Neuronal stem cell (in vitro differentiated cells): Measurements from ENCODE around the gene CYP26A1. TPM values are rescaled to one million over a fixed set of nuclear protein-coding genes. Genes with fewer than 3 reads are reported as not detected.

Experiments
- DNase-seq: peaks from one replicate; pipeline ENCODE4 v3.0.0-alpha.2; 2013; ENCODE audit warnings: low spot score
- H2AFZ ChIP-seq: one replicate; pipeline ENCODE4 v1.6.1; 2013; ENCODE audit warnings: mild to moderate bottlenecking, low read length, inconsistent platforms
- H2AK5ac ChIP-seq: 2 replicates; pipeline ENCODE4 v1.6.1; 2013; ENCODE audit warnings: low read depth, mild to moderate bottlenecking, inconsistent platforms, low read length, moderate library complexity, mixed read lengths
- H2BK120ac ChIP-seq: 2 replicates; pipeline ENCODE4 v1.6.1; 2013; ENCODE audit warnings: low read depth, mild to moderate bottlenecking, inconsistent platforms, low read length, moderate library complexity, mixed read lengths
- H2BK12ac ChIP-seq: one replicate; pipeline ENCODE4 v1.6.1; 2013; ENCODE audit warnings: low read length, inconsistent platforms
- H2BK15ac ChIP-seq: 2 replicates; pipeline ENCODE4 v1.6.1; 2013; ENCODE audit warnings: mild to moderate bottlenecking, low read length, inconsistent platforms, mixed read lengths
- H2BK5ac ChIP-seq: one replicate; pipeline ENCODE4 v1.6.1; 2013; ENCODE audit warnings: inconsistent platforms, mild to moderate bottlenecking, low read length, moderate library complexity
- H3K14ac ChIP-seq: one replicate; pipeline ENCODE4 v1.6.1; 2013; ENCODE audit warnings: low read length, inconsistent platforms
- H3K18ac ChIP-seq: 2 replicates; pipeline ENCODE4 v1.6.1; 2013; ENCODE audit warnings: low read length, inconsistent platforms
- H3K23ac ChIP-seq: 2 replicates; pipeline ENCODE4 v1.6.1; 2013; ENCODE audit warnings: low read depth, mild to moderate bottlenecking, mixed read lengths, low read length, inconsistent platforms; ENCODE audit not compliant: poor library complexity
- H3K27ac ChIP-seq: replicated peaks from 3 replicates; pipeline ENCODE4 v1.5.1; 2013; ENCODE audit warnings: low read length, inconsistent platforms
- H3K27me3 ChIP-seq, 3 experiments: 2 replicates each; pipeline ENCODE4 v1.6.1; 2013; ENCODE audit warnings: low read length in 3 of 3, mild to moderate bottlenecking in 2 of 3, inconsistent platforms in 1 of 3, low read depth in 1 of 3, mixed read lengths in 1 of 3, moderate library complexity in 1 of 3; ENCODE audit not compliant: control insufficient read depth in 3 of 3, insufficient read depth in 3 of 3
- H3K36me3 ChIP-seq, 2 donors: replicated peaks in 1 of 2; 2 replicates each; pipeline ENCODE4 v1.6.1; 2013; ENCODE audit warnings: low read length in 2 of 2; ENCODE audit not compliant: control insufficient read depth in 2 of 2, insufficient read depth in 2 of 2
- H3K4ac ChIP-seq: 2 replicates; pipeline ENCODE4 v1.6.1; 2013; ENCODE audit warnings: inconsistent platforms, mild to moderate bottlenecking, low read length, moderate library complexity
- H3K4me1 ChIP-seq, 2 donors: 1 replicate in 1 of 2; 2 replicates in 1 of 2; pipeline ENCODE4 v1.6.1; 2013; ENCODE audit warnings: low read length in 2 of 2, low read depth in 1 of 2; ENCODE audit not compliant: control insufficient read depth in 2 of 2, insufficient read depth in 1 of 2
- H3K4me2 ChIP-seq: one replicate; pipeline ENCODE4 v1.6.1; 2013; ENCODE audit warnings: mild to moderate bottlenecking, low read length, inconsistent platforms; ENCODE audit not compliant: insufficient read depth, poor library complexity, severe bottlenecking
- H3K4me3 ChIP-seq, 2 donors: 2 replicates each; pipeline ENCODE4 v1.5.1; 2013; ENCODE audit warnings: low read length in 2 of 2, mild to moderate bottlenecking in 2 of 2, inconsistent platforms in 1 of 2, moderate library complexity in 1 of 2
- H3K79me1 ChIP-seq: one replicate; pipeline ENCODE4 v1.6.1; 2013; ENCODE audit warnings: low read depth, mild to moderate bottlenecking, inconsistent platforms, low read length, moderate library complexity
- H3K9ac ChIP-seq: one replicate; pipeline ENCODE4 v1.6.1; 2013; ENCODE audit warnings: mild to moderate bottlenecking, low read depth, low read length, inconsistent platforms; ENCODE audit not compliant: poor library complexity
- H3K9me3 ChIP-seq, 2 donors: replicated peaks in 1 of 2; 2 replicates each; pipeline versions ENCODE3 to v1.6.1; 2013; ENCODE audit warnings: low read length in 2 of 2, mild to moderate bottlenecking in 2 of 2, inconsistent platforms in 1 of 2, low read depth in 1 of 2, mixed read lengths in 1 of 2, moderate library complexity in 1 of 2; ENCODE audit not compliant: control insufficient read depth in 2 of 2, insufficient read depth in 1 of 2
- H4K8ac ChIP-seq: one replicate; pipeline ENCODE4 v1.6.1; 2013; ENCODE audit warnings: low read depth, mild to moderate bottlenecking, inconsistent platforms, low read length, moderate library complexity
- H4K91ac ChIP-seq: one replicate; pipeline ENCODE4 v1.6.1; 2013; ENCODE audit warnings: low read length, low read depth, mild to moderate bottlenecking, inconsistent platforms; ENCODE audit not compliant: poor library complexity
- WGBS, 2 donors: extraction: QIAGEN DNeasy Blood & Tissue Kit; methylation state at CpG; one replicate each; pipeline ENCODE4 v1.1.7; 2013; ENCODE audit warnings: missing lambda C conversion rate in 2 of 2, mixed read lengths in 1 of 2; ENCODE audit not compliant: insufficient read length in 2 of 2, insufficient replicate concordance in 1 of 2; ENCODE audit errors: extremely low coverage in 2 of 2; 5-methylcytosine and 5-hydroxymethylcytosine counted together
- polyA plus RNA-seq, 2 experiments: library from polyadenylated mRNA; stranded (reverse); fragments of 200-250 nt; gene quantifications; one replicate each; pipeline ENCODE4 v1.2.3, GENCODE V29; 2013

CYP26A1 gene
- 0.03 TPM for polyA plus RNA-seq (2013, experiment 1 of 2)
- polyA plus RNA-seq (2013, experiment 2 of 2) = 0.03 TPM

GRCh38 chr10:93073539-93074146 lies at the start of gene CYP26A1:
TSS of gene CYP26A1 (plus strand) at chr10:93073893. CDS start at chr10:93073935, 42 bp downstream.
- H2BK12ac ChIP-seq = no peak within 1 kb of the TSS
- H3K36me3 ChIP-seq = no peaks in the 10 kb centered on the region
- peaks cover 58 to 96% (median 84%) of the 10 kb centered on the region in 3 experiments for H3K27me3 ChIP-seq

GRCh38 chr10:93026072-93026471 lies 47.6 kb upstream of the CYP26A1 start:
- H3K23ac ChIP-seq = no peak overlapping the region
- H3K4me1 ChIP-seq = no peaks in the 10 kb centered on the region
- no peak for DNase-seq
- no peaks in the 10 kb centered on the region for H3K27me3 ChIP-seq
- no peak overlapping the region for H3K14ac ChIP-seq
- H4K8ac ChIP-seq = no peak overlapping the region
- H2BK5ac ChIP-seq = no peak overlapping the region
- H3K9me3 ChIP-seq = peaks cover 0 to 15% of the 10 kb centered on the region in 2 donors
- no peak overlapping the region for H3K4me3 ChIP-seq
- H2AFZ ChIP-seq = no peak overlapping the region
- H2BK120ac ChIP-seq = no peak overlapping the region
- WGBS, 2 donors = no CpG with 5 or more reads among the region's 2 CpGs
- no peaks in the 10 kb centered on the region for H3K79me1 ChIP-seq
- no peak overlapping the region for H3K9ac ChIP-seq
- no peak overlapping the region for H3K18ac ChIP-seq
- no peak overlapping the region for H2BK15ac ChIP-seq
- H4K91ac ChIP-seq = no peak overlapping the region
- peaks cover 0 to 16% of the 10 kb centered on the region in 2 donors for H3K36me3 ChIP-seq
- H3K27ac ChIP-seq = no peak overlapping the region
- no peak overlapping the region for H2BK12ac ChIP-seq
- no peak overlapping the region for H3K4me2 ChIP-seq
- H2AK5ac ChIP-seq = no peak overlapping the region
- H3K4ac ChIP-seq = no peak overlapping the region

More at GRCh38 chr10:93073539-93074146, at the start of gene CYP26A1:
- no peak within 1 kb of the TSS for H2BK120ac ChIP-seq
- H3K14ac ChIP-seq = no peak within 1 kb of the TSS
- no peak within 1 kb of the TSS for H2BK15ac ChIP-seq
- whole genome bisulfite sequencing, 2 donors = no CpG with 5 or more reads among the region's 52 CpGs
- H3K4me1 ChIP-seq = peaks cover 16 to 34% of the 10 kb centered on the region in 2 donors
- H4K91ac ChIP-seq = no peak within 1 kb of the TSS
- H3K9ac ChIP-seq = peak within 1 kb of the TSS; percentile 82
- no peaks in the 10 kb centered on the region for H3K79me1 ChIP-seq
- peak within 1 kb of the TSS; percentile 42 to 76 for H3K4me3 ChIP-seq
- peaks cover 0 to 4% of the 10 kb centered on the region in 2 donors for H3K9me3 ChIP-seq
- H4K8ac ChIP-seq = no peak within 1 kb of the TSS
- H2BK5ac ChIP-seq = no peak within 1 kb of the TSS
- H3K27ac ChIP-seq = no peak within 1 kb of the TSS
- peak within 1 kb of the TSS; percentile 79 for H3K4me2 ChIP-seq
- no peak within 1 kb of the TSS for H3K4ac ChIP-seq
- DNase-seq = no peak
- H3K23ac ChIP-seq = peak within 1 kb of the TSS; percentile 99
- H2AK5ac ChIP-seq = peak within 1 kb of the TSS; percentile 49
- peak within 1 kb of the TSS; percentile 72 for H3K18ac ChIP-seq
- peak within 1 kb of the TSS; percentile 77 for H2AFZ ChIP-seq

GRCh38 chr10:93027508-93027907 lies 46.2 kb upstream of the CYP26A1 start:
- DNase-seq = no peak
- Histone ChIP-seq H3K14ac (no peak overlapping the region), H2AK5ac (no peak overlapping the region), H3K18ac (no peak overlapping the region), H3K4me3 (no peak overlapping the region), H3K9ac (no peak overlapping the region), H3K9me3 (peaks cover 2 to 15% of the 10 kb centered on the region in 2 donors), H3K4me2 (no peak overlapping the region), H3K4ac (no peak overlapping the region), H2BK15ac (no peak overlapping the region), H3K23ac (no peak overlapping the region), H4K91ac (no peak overlapping the region), H2BK120ac (no peak overlapping the region), H3K79me1 (no peaks in the 10 kb centered on the region), H2BK12ac (no peak overlapping the region), H3K27ac (no peak overlapping the region), H3K36me3 (peaks cover 0 to 16% of the 10 kb centered on the region in 2 donors), H3K4me1 (peaks cover 0 to 2% of the 10 kb centered on the region in 2 donors), H2AFZ (no peak overlapping the region), H3K27me3 (no peaks in the 10 kb centered on the region), H2BK5ac (no peak overlapping the region), H4K8ac (no peak overlapping the region)

DNA sequence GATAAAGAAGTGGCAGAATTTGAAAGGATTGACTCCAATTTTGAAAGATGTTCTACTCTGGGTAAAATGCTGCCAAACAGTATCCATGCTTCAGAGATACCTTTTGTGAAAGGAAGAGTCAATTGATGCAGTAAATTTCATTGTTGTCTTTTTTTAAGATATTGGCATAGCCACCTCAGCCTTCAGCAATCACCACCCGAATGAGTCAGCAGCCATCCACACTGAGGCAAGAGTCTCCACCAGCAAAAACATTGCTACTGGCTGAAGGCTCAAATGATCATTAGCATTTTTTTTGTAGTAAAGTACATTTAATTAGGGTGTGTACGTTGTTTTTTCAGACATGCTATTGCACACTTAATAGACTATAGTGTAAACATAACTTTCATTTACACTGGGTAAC lies 44.8 kb upstream of the CYP26A1 start:
- no peaks in the 10 kb centered on the region for H3K27me3 ChIP-seq
- peaks cover 0 to 2% of the 10 kb centered on the region in 2 donors for H3K4me1 ChIP-seq
- DNase-seq = no peak
- H3K9me3 ChIP-seq = peaks cover 2 to 15% of the 10 kb centered on the region in 2 donors
- H3K36me3 ChIP-seq = peaks cover 0 to 16% of the 10 kb centered on the region in 2 donors
- H2BK120ac ChIP-seq = no peak overlapping the region
- H3K4ac ChIP-seq = no peak overlapping the region
- no peak overlapping the region for H2BK15ac ChIP-seq
- no peak overlapping the region for H3K4me2 ChIP-seq
- WGBS, 2 donors = no CpG with 5 or more reads among the region's 2 CpGs
- H3K27ac ChIP-seq = no peak overlapping the region
- H3K18ac ChIP-seq = no peak overlapping the region
- no peak overlapping the region for H2AFZ ChIP-seq
- no peak overlapping the region for H3K14ac ChIP-seq
- H4K8ac ChIP-seq = no peak overlapping the region
- no peak overlapping the region for H3K9ac ChIP-seq
- H4K91ac ChIP-seq = no peak overlapping the region
- H2AK5ac ChIP-seq = no peak overlapping the region
- H2BK12ac ChIP-seq = no peak overlapping the region
- no peak overlapping the region for H3K4me3 ChIP-seq
- no peak overlapping the region for H3K23ac ChIP-seq
- H2BK5ac ChIP-seq = no peak overlapping the region
- H3K79me1 ChIP-seq = no peaks in the 10 kb centered on the region
